GM12864 (cell line): ENCODE results near the gene CYP4X1.
"Not testable (repeated sequence)": the region's sequence is repeated elsewhere in the genome, so short reads cannot be mapped to it uniquely, and the experiment has no call there.

Source experiments
- DNase-seq: peaks from one replicate; pipeline ENCODE4 v3.0.0-alpha.2; 2011; ENCODE audit warnings: low read depth
- H3K4me3 ChIP-seq: 2 replicates; pipeline ENCODE4 v1.5.1; 2011; ENCODE audit warnings: mild to moderate bottlenecking, low read depth, low read length, control low read depth
- CTCF ChIP-seq: IDR thresholded peaks from 2 replicates; pipeline ENCODE4 v1.5.1; 2011; ENCODE audit warnings: low read depth, mild to moderate bottlenecking, moderate library complexity, low read length, control low read depth, inconsistent platforms; ENCODE audit errors: missing control alignments

CYP4X1 gene

GRCh38 chr1:47031059-47031458, 7.6 kb downstream of the CYP4X1 start:
- H3K4me3 ChIP-seq, result no peak overlapping the region
- TF ChIP-seq CTCF, result no peak
- DNase-seq, result no peak

GRCh38 chr1:47031585-47031984, 8.1 kb downstream of the CYP4X1 start:
- no peak for TF ChIP-seq CTCF
- no peak overlapping the region for H3K4me3 ChIP-seq
- no peak for DNase-seq

GRCh38 chr1:47036764-47037163, 13.3 kb downstream of the CYP4X1 start:
- H3K4me3 ChIP-seq, result no peak overlapping the region
- no peak for DNase-seq
- TF ChIP-seq CTCF, result no peak

GRCh38 chr1:47059376-47059775, 35.9 kb downstream of the CYP4X1 start:
- H3K4me3 ChIP-seq, result no peak overlapping the region
- TF ChIP-seq CTCF, result no peak
- DNase-seq, result no peak

GRCh38 chr1:47067097-47067594, 43.7 kb downstream of the CYP4X1 start, which contains the start of gene CYP4Z1:
Gene CYP4Z1 (plus strand): TSS chr1:47067231. CDS start chr1:47067491, 260 bp downstream.
- H3K4me3 ChIP-seq, result no peak within 1 kb of the TSS
- no peak for DNase-seq
- no peak for TF ChIP-seq CTCF

GRCh38 chr1:47069080-47069479, 45.6 kb downstream of the CYP4X1 start:
- H3K4me3 ChIP-seq, DNase-seq: not testable (repeated sequence)

GRCh38 chr1:47069509-47069908, 46.0 kb downstream of the CYP4X1 start:
- H3K4me3 ChIP-seq, DNase-seq: not testable (repeated sequence)

- H3K4me3 ChIP-seq, DNase-seq: not testable (repeated sequence)
- TF ChIP-seq CTCF, result peak; percentile 44
These were observed 65.9 kb downstream of the CYP4X1 start for GRCh38 chr1:47089356-47089755.

- not testable (repeated sequence) for DNase-seq, H3K4me3 ChIP-seq
These were observed 68.0 kb downstream of the CYP4X1 start for GRCh38 chr1:47091476-47091875.
